A172 (cell line): ENCODE data around the gene HAGH. TPM values are rescaled to one million over a fixed set of nuclear protein-coding genes. Genes with fewer than 3 reads are reported as not detected.

ENCODE experiments used
- DNase-seq: peaks from one replicate; pipeline ENCODE4 v3.0.0-alpha.2; 2015; ENCODE audit warnings: low spot score
- total RNA-seq: library from RNA; depleted of rRNA; stranded (reverse); fragments of >200 nt; shearing (Covaris generic); gene quantifications from 2 replicates; pipeline ENCODE4 v1.2.3, GENCODE V29; 2014

Gene HAGH
- total RNA-seq, 1 experiment from 2014 or later, result 163 TPM

GRCh38 chr16:1786242-1787055 is 40.2 kb downstream of the HAGH start:
- no peak for DNase-seq

- DNase-seq, result no peak
Measured at GRCh38 chr16:1785846-1786170, 40.8 kb downstream of the HAGH start.

GRCh38 chr16:1784977-1785845 is 41.4 kb downstream of the HAGH start:
- no peak for DNase-seq

GRCh38 chr16:1782408-1783264 is 44.0 kb downstream of the HAGH start, which contains the start of the genes NUBP2 and SPSB3:
NUBP2 (plus strand) TSS chr16:1782960; CDS start chr16:1783021, 61 bp downstream.
SPSB3 (minus strand) TSS chr16:1782571; CDS start chr16:1781483, 1,088 bp downstream.
- DNase-seq, result peak; percentile 100

- DNase-seq, result peak; percentile 21
Measured at GRCh38 chr16:1781758-1782407, 44.7 kb downstream of the HAGH start.

GRCh38 chr16:1781254-1781653 is 45.4 kb downstream of the HAGH start:
- DNase-seq, result no peak

GRCh38 chr16:1780677-1781072 is 46.0 kb downstream of the HAGH start:
- no peak for DNase-seq

- no peak for DNase-seq
Measured at GRCh38 chr16:1779741-1780676, 46.6 kb downstream of the HAGH start.

GRCh38 chr16:1779234-1779701 is 47.4 kb downstream of the HAGH start:
- no peak for DNase-seq

GRCh38 chr16:1778200-1779179 is 48.1 kb downstream of the HAGH start:
- no peak for DNase-seq

- no peak for DNase-seq
Measured at GRCh38 chr16:1777375-1778199, 49.0 kb downstream of the HAGH start.

- no peak for DNase-seq
Measured at GRCh38 chr16:1776991-1777374, 49.6 kb downstream of the HAGH start.

- DNase-seq, result no peak
Measured at GRCh38 chr16:1776672-1776955, 50.0 kb downstream of the HAGH start.

- DNase-seq, result no peak
Measured at GRCh38 chr16:1775846-1776671, 50.6 kb downstream of the HAGH start.

- DNase-seq, result no peak
Measured at GRCh38 chr16:1775006-1775845, 51.4 kb downstream of the HAGH start.

GRCh38 chr16:1774448-1774780 is 52.2 kb downstream of the HAGH start:
- DNase-seq, result no peak
